NK-92 (cell line): Measurements from ENCODE around the gene SULF2.
"Not testable (repeated sequence)": the region's sequence is repeated elsewhere in the genome, so short reads cannot be mapped to it uniquely, and the experiment has no call there.

Experiments used
- DNase-seq: peaks from one replicate; lab custom pipeline; 2025; ENCODE audit not compliant: unreplicated experiment; lab: John Stamatoyannopoulos, UW

SULF2 gene

GRCh38 chr20:47785311-47785853, at the start of gene SULF2:
SULF2 (minus strand) TSS chr20:47785481; CDS start chr20:47757363, 28,118 bp downstream.
- no peak for DNase-seq

GRCh38 chr20:47831675-47832074, 46.4 kb upstream of the SULF2 start:
- DNase-seq: not testable (repeated sequence)

GRCh38 chr20:47826716-47827115, 41.4 kb upstream of the SULF2 start:
- not testable (repeated sequence) for DNase-seq

- DNase-seq: not testable (repeated sequence)
These were observed 40.7 kb upstream of the SULF2 start for GRCh38 chr20:47826006-47826405.

GRCh38 chr20:47825011-47825762, 39.9 kb upstream of the SULF2 start:
- DNase-seq: no peak

GRCh38 chr20:47823941-47824340, 38.7 kb upstream of the SULF2 start:
- not testable (repeated sequence) for DNase-seq

GRCh38 chr20:47821481-47822100, 36.3 kb upstream of the SULF2 start:
- no peak for DNase-seq

GRCh38 chr20:47818996-47819609, 33.8 kb upstream of the SULF2 start:
- DNase-seq: no peak

- no peak for DNase-seq
These were observed 33.2 kb upstream of the SULF2 start for GRCh38 chr20:47818466-47818865.

GRCh38 chr20:47818016-47818415, 32.7 kb upstream of the SULF2 start:
- DNase-seq: no peak

- no peak for DNase-seq
These were observed 32.3 kb upstream of the SULF2 start for GRCh38 chr20:47817573-47817972.

- DNase-seq: no peak
These were observed 31.5 kb upstream of the SULF2 start for GRCh38 chr20:47816487-47817451.

- no peak for DNase-seq
These were observed 30.6 kb upstream of the SULF2 start for GRCh38 chr20:47815866-47816265.

- DNase-seq: no peak
These were observed 30.1 kb upstream of the SULF2 start for GRCh38 chr20:47815416-47815806.

GRCh38 chr20:47814632-47815415, 29.5 kb upstream of the SULF2 start:
- no peak for DNase-seq

- no peak for DNase-seq
These were observed 25.6 kb upstream of the SULF2 start for GRCh38 chr20:47810721-47811347.

- no peak for DNase-seq
These were observed 24.9 kb upstream of the SULF2 start for GRCh38 chr20:47810116-47810677.

GRCh38 chr20:47809161-47809960, 24.1 kb upstream of the SULF2 start:
- DNase-seq: no peak
